Thoracic aorta (tissue), 2 donors: ENCODE measurements around the gene GNPNAT1. TPM values are rescaled to one million over a fixed set of nuclear protein-coding genes. Genes with fewer than 3 reads are reported as not detected.

ENCODE experiments used
- ATAC-seq: fragments of 150-250 bp; one replicate; pipeline ENCODE4 v1.8.0; 2017; ENCODE audit warnings: low read depth; ENCODE audit not compliant: insufficient number of reproducible peaks, low FRiP score
- DNase-seq: peaks from one replicate; pipeline ENCODE4 v3.0.0-alpha.2; 2020; ENCODE audit warnings: low spot score
- H3K27ac ChIP-seq, 2 donors: fragments of 200-600 bp; sonication (generic); 1 replicate in 1 of 2; 2 replicates in 1 of 2; pipeline ENCODE4 v1.5.1; 2016; ENCODE audit warnings: mild to moderate bottlenecking in 2 of 2, moderate library complexity in 2 of 2
- H3K27me3 ChIP-seq: fragments of 200-600 bp; sonication (generic); replicated peaks from 2 replicates; pipeline ENCODE4 v1.6.0; 2016; ENCODE audit warnings: mild to moderate bottlenecking; ENCODE audit not compliant: insufficient read depth
- H3K36me3 ChIP-seq: fragments of 200-600 bp; sonication (generic); one replicate; pipeline ENCODE4 v1.5.1; 2016
- H3K4me1 ChIP-seq, 2 donors: fragments of 200-600 bp; sonication (generic); 1 replicate in 1 of 2; 2 replicates in 1 of 2; pipeline versions ENCODE4 v1.5.1 to v1.6.0; 2016; ENCODE audit warnings: low read depth in 2 of 2, mild to moderate bottlenecking in 1 of 2; ENCODE audit not compliant: control insufficient read depth in 1 of 2
- H3K4me3 ChIP-seq: fragments of 200-600 bp; sonication (generic); 2 replicates; pipeline ENCODE4 v1.5.1; 2016; ENCODE audit warnings: mild to moderate bottlenecking
- H3K9me3 ChIP-seq: fragments of 200-600 bp; sonication (generic); 2 replicates; pipeline ENCODE4 v1.5.1; 2016
- CTCF ChIP-seq: fragments of 200-600 bp; sonication (generic); IDR thresholded peaks from one replicate; pipeline ENCODE4 v1.5.1; 2019; ENCODE audit warnings: antibody characterized with exemption
- total RNA-seq, 2 donors: library from RNA; depleted of rRNA; stranded (reverse); fragments of >200 nt; gene quantifications; one replicate each; pipeline versions ENCODE4 v1.1.0 to v1.2.3, GENCODE V29; 2016

The GNPNAT1 gene
- total RNA-seq, 2 donors from 2014 or later = 15.8 to 78.2 TPM

- no peak overlapping the region for H3K27ac ChIP-seq
- H3K27me3 ChIP-seq = no peaks in the 10 kb centered on the region
- DNase-seq (no peak), ATAC-seq (no peak)
- no peaks in the 10 kb centered on the region for H3K9me3 ChIP-seq
- peaks cover 12 to 19% of the 10 kb centered on the region in 2 donors for H3K4me1 ChIP-seq
- no peak overlapping the region for H3K4me3 ChIP-seq
- no peak for TF ChIP-seq CTCF
- peaks cover 18% of the 10 kb centered on the region for H3K36me3 ChIP-seq
Observed at GRCh38 chr14:52781629-52782028, 9.8 kb downstream of the GNPNAT1 start.

- Histone ChIP-seq H3K4me3 (no peak overlapping the region), H3K27ac (no peak overlapping the region), H3K36me3 (peaks cover 22% of the 10 kb centered on the region), H3K9me3 (no peaks in the 10 kb centered on the region), H3K27me3 (no peaks in the 10 kb centered on the region), H3K4me1 (peaks cover 12 to 19% of the 10 kb centered on the region in 2 donors)
- ATAC-seq (no peak), DNase-seq (no peak)
- TF ChIP-seq CTCF = no peak
Observed at GRCh38 chr14:52780893-52781292, 10.5 kb downstream of the GNPNAT1 start.

- Histone ChIP-seq H3K27ac (no peak overlapping the region), H3K9me3 (no peaks in the 10 kb centered on the region), H3K27me3 (no peaks in the 10 kb centered on the region), H3K4me3 (no peak overlapping the region), H3K4me1 (peaks cover 9 to 10% of the 10 kb centered on the region in 2 donors), H3K36me3 (peaks cover 28% of the 10 kb centered on the region)
- no peak for TF ChIP-seq CTCF
- ATAC-seq (no peak), DNase-seq (no peak)
Observed at GRCh38 chr14:52778702-52779101, 12.7 kb downstream of the GNPNAT1 start.

- no peaks in the 10 kb centered on the region for H3K9me3 ChIP-seq
- H3K27ac ChIP-seq = no peak overlapping the region
- no peak overlapping the region for H3K4me3 ChIP-seq
- H3K36me3 ChIP-seq = peaks cover 28% of the 10 kb centered on the region
- H3K4me1 ChIP-seq = peaks cover 0 to 4% of the 10 kb centered on the region in 2 donors
- no peaks in the 10 kb centered on the region for H3K27me3 ChIP-seq
- no peak for DNase-seq
- ATAC-seq = no peak
- TF ChIP-seq CTCF = no peak
Observed at GRCh38 chr14:52776816-52777215, 14.6 kb downstream of the GNPNAT1 start.

- Histone ChIP-seq H3K4me3 (no peak overlapping the region), H3K9me3 (no peaks in the 10 kb centered on the region), H3K27me3 (no peaks in the 10 kb centered on the region), H3K36me3 (peaks cover 10% of the 10 kb centered on the region), H3K4me1 (peaks cover 0 to 4% of the 10 kb centered on the region in 2 donors), H3K27ac (no peak overlapping the region)
- DNase-seq = no peak
- ATAC-seq = no peak
- TF ChIP-seq CTCF = no peak
Observed at GRCh38 chr14:52769887-52770286, 21.5 kb downstream of the GNPNAT1 start.
